GM12892 (cell line): ENCODE measurements around the gene MYCBPAP.

Experiments
- POLR2A ChIP-seq: IDR thresholded peaks from 2 replicates; pipeline ENCODE4 v1.6.1; 2011; ENCODE audit warnings: low read depth, low read length, control low read depth
- TAF1 ChIP-seq: IDR thresholded peaks from 2 replicates; pipeline ENCODE4 v1.6.1; 2011; ENCODE audit warnings: low read depth, mild to moderate bottlenecking, control low read depth, low read length, borderline replicate concordance

DNA sequence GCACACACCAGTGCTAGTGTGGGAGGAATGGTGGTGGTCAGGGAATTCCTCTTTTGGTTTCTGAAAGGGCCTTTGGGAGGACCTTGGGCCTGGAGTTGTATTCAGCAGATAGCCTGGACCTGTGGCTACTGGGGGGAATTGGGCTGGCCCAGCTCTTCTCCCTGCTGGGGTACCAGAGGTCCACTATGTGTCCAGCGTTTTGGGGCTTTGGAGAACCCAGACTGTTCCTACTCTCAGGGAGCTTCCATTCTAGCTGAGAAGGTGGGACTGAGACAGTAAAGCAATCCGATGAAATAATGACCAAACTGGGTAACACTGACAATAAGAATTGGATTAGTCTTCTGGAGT is 26.7 kb downstream of the MYCBPAP start:
- TF ChIP-seq POLR2A = no peak
- no peak for TF ChIP-seq TAF1
